AG10803 (cell line): ENCODE measurements around the gene RTTN.

ENCODE experiments used
- DNase-seq: peaks from one replicate; pipeline ENCODE4 v3.0.0; 2010; ENCODE audit warnings: low read depth
- H3K4me3 ChIP-seq: 2 replicates; pipeline ENCODE4 v1.5.1; 2011; ENCODE audit warnings: mild to moderate bottlenecking, low read length, control low read depth
- CTCF ChIP-seq: conservative IDR thresholded peaks from 2 replicates; pipeline ENCODE4 v1.5.1; 2011; ENCODE audit warnings: mild to moderate bottlenecking, low read length, control low read depth, inconsistent platforms

RTTN gene

GRCh38 chr18:70221915-70222278, 16.4 kb upstream of the RTTN start:
- no peak for DNase-seq

DNA sequence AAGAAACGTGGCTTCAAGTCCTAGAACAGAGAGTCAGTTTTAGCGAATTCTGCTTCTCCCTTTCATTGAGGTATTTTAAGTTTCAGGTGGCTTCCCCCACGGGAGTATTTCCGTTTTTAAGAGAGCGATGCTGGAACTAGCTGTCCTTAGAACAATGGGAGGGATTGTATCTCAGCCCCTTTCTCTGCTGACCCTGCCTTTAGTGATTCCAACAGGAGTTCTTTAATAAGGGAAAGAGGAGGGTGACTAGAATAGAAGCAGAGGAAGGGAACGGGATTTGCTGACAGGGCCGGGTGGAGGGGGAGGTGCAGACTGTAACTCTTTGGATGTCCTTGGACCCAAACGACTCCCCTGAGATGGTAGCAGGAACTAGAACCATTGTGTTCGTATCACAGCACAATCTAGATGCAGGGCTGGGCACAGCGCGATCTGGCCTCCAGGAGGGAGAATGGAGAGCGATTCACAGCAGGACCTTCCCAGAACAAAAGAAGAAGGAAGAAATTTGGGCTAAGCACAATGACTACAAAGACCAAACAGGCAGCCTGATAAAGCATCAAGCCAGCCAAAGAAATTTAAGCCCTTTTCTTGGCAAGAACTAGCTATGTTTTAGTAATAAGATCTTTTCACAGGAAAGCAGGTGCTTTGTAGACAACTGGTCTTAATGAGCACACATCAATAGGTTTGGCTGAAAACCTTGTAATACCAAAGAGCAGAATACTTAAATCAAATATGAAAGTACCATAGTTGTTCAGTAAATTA, 15.8 kb upstream of the RTTN start:
- no peak for DNase-seq
- no peak overlapping the region for H3K4me3 ChIP-seq
- no peak for TF ChIP-seq CTCF

More at GRCh38 chr18:70221915-70222278, 16.4 kb upstream of the RTTN start:
- no peak overlapping the region for H3K4me3 ChIP-seq
- no peak for TF ChIP-seq CTCF

- no peak for DNase-seq
- TF ChIP-seq CTCF: no peak
- H3K4me3 ChIP-seq: no peak overlapping the region
These were observed 15.1 kb upstream of the RTTN start for GRCh38 chr18:70220628-70221027.

GRCh38 chr18:70219688-70220087, 14.2 kb upstream of the RTTN start:
- no peak for TF ChIP-seq CTCF
- H3K4me3 ChIP-seq: no peak overlapping the region
- no peak for DNase-seq

DNA sequence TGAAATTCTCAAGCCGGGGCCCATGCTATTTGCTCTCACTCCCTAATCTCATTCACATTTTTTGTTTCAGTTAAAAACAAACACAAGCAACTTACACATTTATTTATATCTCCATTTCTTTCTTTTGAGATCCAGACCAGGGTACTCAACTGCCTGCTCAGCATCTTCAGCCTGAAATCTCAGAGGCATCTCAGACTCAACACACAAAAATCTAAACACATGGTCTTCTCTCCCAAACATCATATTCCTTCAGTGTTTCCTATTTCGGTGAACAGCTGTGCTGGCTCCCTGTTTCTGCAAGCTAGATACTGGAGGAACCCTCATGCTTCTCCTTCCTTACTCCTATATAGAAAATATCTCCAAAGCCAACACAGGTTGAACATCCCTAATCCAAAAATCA, 11.3 kb upstream of the RTTN start:
- H3K4me3 ChIP-seq: no peak overlapping the region
- DNase-seq: no peak
- TF ChIP-seq CTCF: no peak

- H3K4me3 ChIP-seq: no peak overlapping the region
- no peak for DNase-seq
- TF ChIP-seq CTCF: no peak
These were observed 1.7 kb upstream of the RTTN start for GRCh38 chr18:70207181-70207580.

GRCh38 chr18:70200286-70200685, 5.2 kb downstream of the RTTN start:
- no peak for DNase-seq
- TF ChIP-seq CTCF: no peak
- H3K4me3 ChIP-seq: no peak overlapping the region
